Left lung (tissue), 10 donors: ENCODE measurements around the gene DAAM1. TPM values are rescaled to one million over a fixed set of nuclear protein-coding genes. Genes with fewer than 3 reads are reported as not detected.

Experiments used
- ATAC-seq: fragments of 200-7000 bp; cut with Tn5 transposase; one replicate; pipeline ENCODE4 v1.9.1; 2020; ENCODE audit warnings: moderate library complexity
- DNase-seq, 4 donors: peaks; one replicate each; pipeline ENCODE4 v3.0.0-alpha.2; 2013 to 2020
- H3K27ac ChIP-seq, 2 donors: fragments of 200-600 bp; sonication (generic) in 1 of 2; one replicate each; pipeline versions ENCODE4 v1.5.0 to v1.8.0; 2020 to 2021
- H3K27me3 ChIP-seq, 2 donors: fragments of 200-600 bp; sonication (generic) in 1 of 2; one replicate each; pipeline versions ENCODE4 v1.5.0 to v1.8.0; 2020 to 2021
- H3K36me3 ChIP-seq, 2 donors: fragments of 200-600 bp; sonication (generic) in 1 of 2; one replicate each; pipeline versions ENCODE4 v1.5.0 to v1.8.0; 2020 to 2021
- H3K4me1 ChIP-seq, 2 donors: fragments of 200-600 bp; one replicate each; pipeline ENCODE4 v1.8.0; 2021
- H3K4me3 ChIP-seq, 2 donors: fragments of 200-600 bp; sonication (generic) in 1 of 2; one replicate each; pipeline versions ENCODE4 v1.5.0 to v1.8.0; 2020 to 2021; ENCODE audit warnings: mild to moderate bottlenecking in 1 of 2
- H3K9me3 ChIP-seq, 2 donors: fragments of 200-600 bp; sonication (generic) in 1 of 2; one replicate each; pipeline versions ENCODE4 v1.5.0 to v1.8.0; 2020 to 2021
- CTCF ChIP-seq, 2 donors: fragments of 200-600 bp; sonication (generic) in 1 of 2; IDR thresholded peaks; one replicate each; pipeline versions ENCODE4 v1.5.0 to v1.8.0; 2021; ENCODE audit warnings: antibody characterized with exemption in 2 of 2
- intact Hi-C, 2 donors: fragments of 100-400 bp; cut with DNase I; formaldehyde crosslinking; loops; one replicate each; pipeline versions ENCODE4 v1.11.2 to v1.14.2; 2022
- polyA plus RNA-seq, 6 donors: library from polyadenylated mRNA; unstranded; fragments of 120-200 nt; gene quantifications; one replicate each; pipeline ENCODE4 v1.2.1, GENCODE V29; 2013; ENCODE audit not compliant: insufficient read length in 6 of 6
- total RNA-seq, 2 donors: library from RNA; stranded (reverse); fragmentation: NEBNext Ultra II Directional; extraction: Animal tissue kit (Norgen Biotek cat#: 25700); gene quantifications; one replicate each; pipeline ENCODE4 v1.2.1, GENCODE V29; 2021
- donor health status: DM: no; HTN: yes; CAD: no.
- donor health status: DM: no; HTN: no; CAD: no.

The DAAM1 gene
- total and polyA plus RNA-seq, 8 donors = 47.5 to 68.4 (median 51.0) TPM

GRCh38 chr14:59241121-59241520 is 52.7 kb downstream of the DAAM1 start:
- ATAC-seq (no peak), DNase-seq (no peak)
- H3K36me3 ChIP-seq = no peaks in the 10 kb centered on the region
- peaks cover 0 to 12% of the 10 kb centered on the region in 2 donors for H3K4me1 ChIP-seq
- H3K9me3 ChIP-seq = no peaks in the 10 kb centered on the region
- no peak overlapping the region for H3K4me3 ChIP-seq
- intact Hi-C loops = no loop called here
- TF ChIP-seq CTCF (IDR thresholded peaks at IDR 0.05) = no peak
- no peaks in the 10 kb centered on the region for H3K27me3 ChIP-seq
- no peak overlapping the region for H3K27ac ChIP-seq

GRCh38 chr14:59243174-59243573 is 54.7 kb downstream of the DAAM1 start:
- ATAC-seq (no peak), DNase-seq (no peak)
- Histone ChIP-seq H3K4me3 (no peak overlapping the region), H3K4me1 (peaks cover 0 to 20% of the 10 kb centered on the region in 2 donors), H3K27me3 (no peaks in the 10 kb centered on the region), H3K27ac (no peak overlapping the region), H3K36me3 (no peaks in the 10 kb centered on the region), H3K9me3 (no peaks in the 10 kb centered on the region)
- intact Hi-C loops = no loop called here
- TF ChIP-seq CTCF (IDR thresholded peaks at IDR 0.05) = no peak

GRCh38 chr14:59244581-59244980 is 56.1 kb downstream of the DAAM1 start:
- DNase-seq = peak in 2 of 4 donors; percentile 26 to 62
- Histone ChIP-seq H3K27me3 (no peaks in the 10 kb centered on the region), H3K9me3 (no peaks in the 10 kb centered on the region), H3K27ac (no peak overlapping the region), H3K4me1 (peaks cover 2 to 20% of the 10 kb centered on the region in 2 donors), H3K4me3 (no peak overlapping the region), H3K36me3 (no peaks in the 10 kb centered on the region)
- intact Hi-C loops = no loop called here
- TF ChIP-seq CTCF (IDR thresholded peaks at IDR 0.05) = no peak
- peak; percentile 70 for ATAC-seq

GRCh38 chr14:59245809-59246295 is 57.4 kb downstream of the DAAM1 start:
- DNase-seq = no peak
- Histone ChIP-seq H3K9me3 (no peaks in the 10 kb centered on the region), H3K27me3 (no peaks in the 10 kb centered on the region), H3K27ac (no peak overlapping the region), H3K4me3 (no peak overlapping the region), H3K4me1 (peaks cover 3 to 13% of the 10 kb centered on the region in 2 donors), H3K36me3 (no peaks in the 10 kb centered on the region)
- no peak for ATAC-seq
- TF ChIP-seq CTCF (IDR thresholded peaks at IDR 0.05) = no peak
- intact Hi-C loops = no loop called here

GRCh38 chr14:59246566-59246965 is 58.1 kb downstream of the DAAM1 start:
- intact Hi-C loops = no loop called here
- ATAC-seq (no peak), DNase-seq (no peak)
- Histone ChIP-seq H3K4me1 (peaks cover 3 to 10% of the 10 kb centered on the region in 2 donors), H3K36me3 (no peaks in the 10 kb centered on the region), H3K27ac (no peak overlapping the region), H3K9me3 (no peaks in the 10 kb centered on the region), H3K4me3 (no peak overlapping the region), H3K27me3 (no peaks in the 10 kb centered on the region)
- no peak for TF ChIP-seq CTCF (IDR thresholded peaks at IDR 0.05)
